Thyroid gland (tissue), 4 donors: ENCODE results near the gene CCDC70.

Experiments used
- CTCF ChIP-seq, 6 experiments: fragments of 200-600 bp in 3 of 6; fragments of 450-650 bp in 3 of 6; sonication (generic) in 3 of 6; IDR thresholded peaks; one replicate each; pipeline ENCODE4 v1.5.1; 2016 to 2019; ENCODE audit warnings: antibody characterized with exemption in 6 of 6, mild to moderate bottlenecking in 2 of 6, inconsistent platforms in 1 of 6, moderate library complexity in 1 of 6
- POLR2A ChIP-seq, 2 donors: fragments of 450-650 bp; IDR thresholded peaks; one replicate each; pipeline ENCODE4 v1.6.1; 2017; ENCODE audit warnings: antibody characterized with exemption in 2 of 2, mild to moderate bottlenecking in 2 of 2, moderate library complexity in 1 of 2

GRCh38 chr13:51821606-51822005 lies 40.2 kb upstream of the CCDC70 start:
- no peak for TF ChIP-seq CTCF (IDR thresholded peaks at IDR 0.05)
- no peak for TF ChIP-seq POLR2A (IDR thresholded peaks at IDR 0.05)
